CD4-positive, alpha-beta T cell (primary cell): ENCODE results near the gene RAB17. TPM values are rescaled to one million over a fixed set of nuclear protein-coding genes. Genes with fewer than 3 reads are reported as not detected.

Experiments
- ATAC-seq: fragments of 200-7000 bp; cut with Tn5 transposase; one replicate; pipeline ENCODE4 v1.10.0; 2022; ENCODE audit warnings: mild to moderate bottlenecking; ENCODE audit not compliant: poor library complexity
- CTCF ChIA-PET: fragments of 350-600 bp; sonication (Branson Sonifier 250); formaldehyde crosslinking; loops from one replicate; lab custom pipeline; 2021; ENCODE audit warnings: antibody characterized with exemption, inconsistent platforms; lab: Charles Lee
- POLR2A ChIA-PET: fragments of 350-600 bp; sonication (Branson Sonifier 250); formaldehyde crosslinking; loops from one replicate; lab custom pipeline; 2021; ENCODE audit warnings: antibody characterized with exemption, inconsistent platforms; lab: Charles Lee
- DNase-seq, 14 experiments: peaks; one replicate each; pipeline ENCODE4 v3.0.0-alpha.2; 2013 to 2020; ENCODE audit warnings: mixed read lengths in 2 of 14
- H3K27ac ChIP-seq, 2 donors: one replicate each; pipeline versions ENCODE4 v1.5.1 to v1.7.0; 2013; ENCODE audit warnings: low read length in 2 of 2, low read depth in 1 of 2, mild to moderate bottlenecking in 1 of 2
- H3K27me3 ChIP-seq, 2 experiments: 1 replicate in 1 of 2; 2 replicates in 1 of 2; pipeline versions ENCODE4 v1.6.1 to v1.7.0; 2013; ENCODE audit warnings: low read length in 2 of 2, control low read depth in 1 of 2, mild to moderate bottlenecking in 1 of 2, moderate library complexity in 1 of 2; ENCODE audit not compliant: insufficient read depth in 2 of 2, control insufficient read depth in 1 of 2
- H3K36me3 ChIP-seq: one replicate; pipeline ENCODE4 v1.6.1; 2013; ENCODE audit warnings: low read length, control low read depth; ENCODE audit not compliant: insufficient read depth
- H3K4me1 ChIP-seq: one replicate; pipeline ENCODE4 v1.6.1; 2013; ENCODE audit warnings: low read length, control low read depth; ENCODE audit not compliant: insufficient read depth
- H3K4me3 ChIP-seq: one replicate; pipeline ENCODE4 v1.5.1; 2013; ENCODE audit warnings: mild to moderate bottlenecking, low read length, moderate library complexity
- H3K9me3 ChIP-seq, 2 experiments: 1 replicate in 1 of 2; 2 replicates in 1 of 2; pipeline versions ENCODE4 v1.6.1 to v1.7.0; 2013; ENCODE audit warnings: low read length in 2 of 2, mild to moderate bottlenecking in 2 of 2, control low read depth in 1 of 2, moderate library complexity in 1 of 2; ENCODE audit not compliant: control insufficient read depth in 1 of 2, insufficient read depth in 1 of 2
- H3K27ac Mint-ChIP-seq: one replicate; pipeline ENCODE4 v1.8.0; 2020; ENCODE audit warnings: mixed read lengths
- H3K27me3 Mint-ChIP-seq: one replicate; pipeline ENCODE4 v1.8.0; 2021; ENCODE audit warnings: mixed read lengths
- H3K36me3 Mint-ChIP-seq: one replicate; pipeline ENCODE4 v1.8.0; 2021; ENCODE audit warnings: low read depth, mixed read lengths
- H3K4me1 Mint-ChIP-seq: one replicate; pipeline ENCODE4 v1.8.0; 2021; ENCODE audit warnings: low read depth, mixed read lengths
- H3K4me3 Mint-ChIP-seq: one replicate; pipeline ENCODE4 v1.8.0; 2020; ENCODE audit warnings: mild to moderate bottlenecking, mixed read lengths
- H3K9me3 Mint-ChIP-seq: one replicate; pipeline ENCODE4 v1.8.0; 2020; ENCODE audit warnings: mixed read lengths
- intact Hi-C, 2 experiments: fragments of 100-400 bp; cut with DNase I in 1 of 2; cut with micrococcal nuclease in 1 of 2; formaldehyde crosslinking; loops; one replicate each; pipeline versions ENCODE4 v1.15.1 to v1.9.0; 2023 to 2025; cut with DNase I, micrococcal nuclease
- total RNA-seq, 174 experiments: library from RNA in 2 of 174; stranded (reverse) in 2 of 174; gene quantifications; one replicate each; pipeline ENCODE4 v1.2.3 and lab custom pipeline; 2021 to 2026
- TF ChIP-seq, protein P1 (sequence below): fragments of 200-600 bp; IDR thresholded peaks from one replicate; pipeline ENCODE4 v1.8.0; 2022; ENCODE audit warnings: antibody characterized with exemption, mild to moderate bottlenecking

RAB17 gene
- total RNA-seq, 2 experiments from 2014 or later: not detected

DNA sequence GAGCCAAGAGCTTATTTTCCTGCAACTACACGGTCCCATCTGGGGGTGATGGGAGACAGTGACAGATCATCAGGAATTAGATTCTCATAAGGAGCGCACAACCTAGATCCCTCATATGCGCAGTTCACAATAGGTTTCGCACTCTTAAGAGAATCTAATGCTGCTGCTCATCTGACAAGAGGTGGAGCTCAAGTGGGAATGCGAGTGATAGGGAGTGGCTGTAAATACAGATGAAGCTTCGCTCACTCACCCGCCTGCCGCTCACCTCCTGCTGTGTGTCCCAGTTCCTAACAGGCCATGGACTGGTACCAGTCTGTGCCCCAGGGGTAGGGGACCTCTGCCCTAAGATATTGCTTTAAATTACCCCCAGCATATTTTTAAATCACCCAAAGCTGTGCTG, 47.6 kb upstream of the RAB17 start:
- TF ChIP-seq, protein P1, sequence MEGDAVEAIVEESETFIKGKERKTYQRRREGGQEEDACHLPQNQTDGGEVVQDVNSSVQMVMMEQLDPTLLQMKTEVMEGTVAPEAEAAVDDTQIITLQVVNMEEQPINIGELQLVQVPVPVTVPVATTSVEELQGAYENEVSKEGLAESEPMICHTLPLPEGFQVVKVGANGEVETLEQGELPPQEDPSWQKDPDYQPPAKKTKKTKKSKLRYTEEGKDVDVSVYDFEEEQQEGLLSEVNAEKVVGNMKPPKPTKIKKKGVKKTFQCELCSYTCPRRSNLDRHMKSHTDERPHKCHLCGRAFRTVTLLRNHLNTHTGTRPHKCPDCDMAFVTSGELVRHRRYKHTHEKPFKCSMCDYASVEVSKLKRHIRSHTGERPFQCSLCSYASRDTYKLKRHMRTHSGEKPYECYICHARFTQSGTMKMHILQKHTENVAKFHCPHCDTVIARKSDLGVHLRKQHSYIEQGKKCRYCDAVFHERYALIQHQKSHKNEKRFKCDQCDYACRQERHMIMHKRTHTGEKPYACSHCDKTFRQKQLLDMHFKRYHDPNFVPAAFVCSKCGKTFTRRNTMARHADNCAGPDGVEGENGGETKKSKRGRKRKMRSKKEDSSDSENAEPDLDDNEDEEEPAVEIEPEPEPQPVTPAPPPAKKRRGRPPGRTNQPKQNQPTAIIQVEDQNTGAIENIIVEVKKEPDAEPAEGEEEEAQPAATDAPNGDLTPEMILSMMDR: no peak
- POLR2A ChIA-PET: no interaction called here
- H3K27me3 Mint-ChIP-seq: no peaks in the 10 kb centered on the region
- Histone ChIP-seq H3K4me1 (no peaks in the 10 kb centered on the region), H3K9me3 (peaks cover 0 to 3% of the 10 kb centered on the region in 2 experiments), H3K36me3 (no peaks in the 10 kb centered on the region), H3K4me3 (no peak overlapping the region), H3K27ac (no peak overlapping the region), H3K27me3 (peaks cover 0 to 3% of the 10 kb centered on the region in 2 experiments)
- ATAC-seq (no peak), DNase-seq (peak in 1 of 14 experiments; percentile 0)
- CTCF ChIA-PET: no interaction called here
- H3K27ac Mint-ChIP-seq: no peak overlapping the region
- intact Hi-C loops: no loop called here
- H3K9me3 Mint-ChIP-seq: peaks cover 2% of the 10 kb centered on the region
- no peaks in the 10 kb centered on the region for H3K36me3 Mint-ChIP-seq
- H3K4me1 Mint-ChIP-seq: peaks cover 8% of the 10 kb centered on the region
- H3K4me3 Mint-ChIP-seq: no peak overlapping the region

DNA sequence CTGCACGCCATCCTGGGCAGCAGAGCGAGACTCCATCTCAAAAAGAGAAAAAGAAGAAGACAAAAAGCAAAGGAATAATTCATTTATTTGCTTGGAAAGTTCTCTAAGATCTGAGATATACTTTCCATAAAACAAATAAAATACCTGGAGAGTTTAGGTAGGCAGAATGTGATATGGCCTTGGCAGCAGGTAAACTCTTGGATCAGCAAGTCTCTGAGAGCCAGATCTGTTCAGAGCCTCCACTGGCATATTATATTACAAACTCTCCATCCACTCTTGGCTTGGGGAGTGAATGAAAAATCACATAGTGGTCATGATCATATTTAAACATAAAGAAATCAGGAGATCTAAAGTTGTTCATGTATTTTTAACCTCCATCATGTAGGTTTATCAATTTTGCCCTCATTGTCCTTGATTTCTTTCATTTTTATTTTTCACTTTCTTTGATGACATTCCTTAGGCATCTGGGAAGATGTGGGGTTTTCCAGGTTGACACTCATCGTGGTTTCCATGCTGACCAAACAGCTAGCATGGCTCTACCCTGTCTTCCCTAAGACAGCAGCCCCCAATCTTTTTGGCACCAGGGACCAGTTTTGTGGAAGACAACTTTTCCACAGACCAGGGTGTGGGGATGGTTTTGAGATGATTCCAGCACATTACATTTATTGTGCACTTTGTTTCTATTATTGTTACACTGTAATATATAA, 47.0 kb upstream of the RAB17 start:
- Histone ChIP-seq H3K9me3 (peaks cover 0 to 3% of the 10 kb centered on the region in 2 experiments), H3K36me3 (no peaks in the 10 kb centered on the region), H3K4me1 (no peaks in the 10 kb centered on the region), H3K4me3 (no peak overlapping the region), H3K27ac (no peak overlapping the region), H3K27me3 (peaks cover 0 to 3% of the 10 kb centered on the region in 2 experiments)
- H3K27me3 Mint-ChIP-seq: no peaks in the 10 kb centered on the region
- ATAC-seq (no peak), DNase-seq (peak in 1 of 14 experiments; percentile 0)
- peaks cover 8% of the 10 kb centered on the region for H3K4me1 Mint-ChIP-seq
- H3K9me3 Mint-ChIP-seq: peaks cover 2% of the 10 kb centered on the region
- H3K36me3 Mint-ChIP-seq: no peaks in the 10 kb centered on the region
- ChIA-PET CTCF (no interaction called here), POLR2A (no interaction called here)
- no peak overlapping the region for H3K27ac Mint-ChIP-seq
- TF ChIP-seq, protein P1: no peak
- H3K4me3 Mint-ChIP-seq: no peak overlapping the region
- intact Hi-C loops: no loop called here

DNA sequence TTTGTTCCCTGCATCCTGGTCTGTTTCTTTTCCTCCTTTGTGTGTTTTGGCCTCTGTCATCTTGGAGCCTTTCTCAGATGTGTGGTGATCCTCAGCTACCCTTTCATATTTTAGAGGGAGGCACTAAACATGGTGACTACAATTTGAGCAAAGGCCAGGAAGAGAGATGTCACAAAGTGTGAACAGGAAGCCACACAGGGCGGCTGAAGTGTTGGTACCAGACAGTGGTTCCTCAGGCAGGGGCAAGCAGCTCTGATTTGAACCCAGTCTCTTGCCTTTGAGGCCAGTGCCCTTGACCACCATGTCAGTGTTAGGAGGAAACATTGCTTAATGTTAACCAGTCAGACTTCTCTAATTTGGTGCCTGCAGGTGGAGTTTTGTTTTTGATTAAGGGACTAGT, 46.0 kb upstream of the RAB17 start:
- TF ChIP-seq, protein P1: no peak
- no peaks in the 10 kb centered on the region for H3K36me3 ChIP-seq
- H3K36me3 Mint-ChIP-seq: no peaks in the 10 kb centered on the region
- no peak overlapping the region for H3K27ac ChIP-seq
- peaks cover 2% of the 10 kb centered on the region for H3K9me3 Mint-ChIP-seq
- ATAC-seq (no peak), DNase-seq (peak in 1 of 14 experiments; percentile 25)
- peaks cover 8% of the 10 kb centered on the region for H3K4me1 Mint-ChIP-seq
- no peaks in the 10 kb centered on the region for H3K4me1 ChIP-seq
- peaks cover 0 to 3% of the 10 kb centered on the region in 2 experiments for H3K27me3 ChIP-seq
- ChIA-PET POLR2A (no interaction called here), CTCF (no interaction called here)
- peaks cover 0 to 3% of the 10 kb centered on the region in 2 experiments for H3K9me3 ChIP-seq
- intact Hi-C loops: no loop called here
- no peak overlapping the region for H3K27ac Mint-ChIP-seq
- H3K4me3 ChIP-seq: no peak overlapping the region
- H3K4me3 Mint-ChIP-seq: no peak overlapping the region
- H3K27me3 Mint-ChIP-seq: no peaks in the 10 kb centered on the region
